Glomerular visceral epithelial cell (primary cell): ENCODE measurements around the gene UBE3B.
A peak's percentile ranks its signal among the peaks of the same experiment; 100 is the strongest.
"Not testable (repeated sequence)": the region's sequence is repeated elsewhere in the genome, so short reads cannot be mapped to it uniquely, and the experiment has no call there.

ENCODE experiments used
- DNase-seq: peaks from one replicate; pipeline ENCODE4 v3.0.0-alpha.2; 2016; ENCODE audit errors: extremely low spot score

UBE3B gene

DNA sequence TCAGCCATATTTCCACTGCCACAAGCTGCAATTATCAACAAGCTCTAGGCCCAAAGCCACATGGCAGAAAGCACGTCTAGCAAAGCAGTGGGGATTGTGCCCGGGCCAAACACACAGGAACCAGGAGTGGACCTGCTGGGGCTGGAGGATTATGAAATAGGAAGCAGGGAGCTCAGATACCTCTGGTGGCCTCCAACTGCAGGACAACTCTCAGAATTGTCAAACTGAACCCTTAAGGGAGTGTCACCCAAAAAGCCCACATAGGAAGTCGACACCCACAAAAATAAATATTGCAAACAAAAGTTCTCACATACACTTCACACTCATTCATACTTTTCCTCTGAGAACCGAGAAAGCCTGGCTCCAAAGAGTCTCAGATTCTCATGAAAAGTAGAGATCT, 26.5 kb upstream of the UBE3B start:
- no peak for DNase-seq

DNA sequence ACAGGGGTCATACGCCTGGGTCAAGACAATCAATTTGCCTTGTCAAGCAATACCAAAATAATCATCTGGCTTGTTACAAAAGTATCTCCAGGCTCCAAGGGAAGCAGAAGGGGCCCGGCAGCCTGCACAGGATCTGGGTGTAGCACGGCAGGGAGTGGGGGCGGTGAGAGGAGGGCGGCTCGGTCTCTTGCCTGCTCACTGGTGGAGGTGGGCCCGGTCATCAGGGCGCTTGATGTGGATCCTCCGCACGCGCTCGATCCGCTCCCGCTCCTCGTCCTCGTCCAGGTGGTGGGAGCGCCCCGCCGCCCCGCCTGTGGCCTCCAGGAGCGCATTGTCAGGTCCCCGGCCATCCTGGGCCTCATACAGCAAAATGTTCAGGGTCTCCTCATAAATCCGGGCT, 26.0 kb upstream of the UBE3B start:
- DNase-seq, result no peak

DNA sequence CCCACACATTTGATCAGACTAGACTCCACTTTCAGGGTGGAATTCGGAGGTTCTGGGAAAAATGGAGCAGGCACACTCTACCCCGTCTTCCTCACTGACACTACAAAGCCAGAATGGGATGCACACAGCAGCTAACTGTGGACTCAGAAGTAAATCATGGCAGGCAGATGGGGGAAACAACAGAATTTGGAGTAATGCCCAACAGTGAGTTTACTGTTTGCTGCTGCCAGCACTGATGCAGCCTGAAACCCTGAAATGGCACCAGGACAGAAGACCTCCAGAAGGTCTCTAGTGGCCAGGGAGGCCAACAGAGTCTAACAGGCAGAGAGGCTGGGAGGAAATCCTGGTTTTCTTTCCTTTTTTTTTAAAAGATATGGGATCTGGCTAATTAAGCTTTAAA, 24.9 kb upstream of the UBE3B start:
- no peak for DNase-seq

DNA sequence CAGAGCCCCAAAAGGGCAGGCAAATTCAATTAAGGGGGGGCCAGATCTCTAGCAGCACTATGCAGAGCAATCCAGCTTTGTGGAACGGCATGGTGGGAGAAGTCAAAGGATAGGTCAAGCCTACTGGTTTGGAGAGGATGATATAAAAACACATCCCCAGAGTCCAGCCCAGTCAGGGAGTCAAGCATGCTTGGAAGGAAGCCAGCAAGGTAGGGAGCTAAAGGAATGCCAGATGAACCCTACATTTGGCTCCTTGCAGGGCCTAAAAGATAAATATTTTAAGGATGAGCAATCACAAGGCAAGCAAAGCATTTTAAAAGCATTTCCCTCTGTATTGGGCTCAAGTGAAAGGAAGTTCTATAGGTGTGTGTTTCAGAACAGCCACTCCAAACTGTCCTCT, 21.7 kb upstream of the UBE3B start:
- peak; percentile 17 for DNase-seq

DNA sequence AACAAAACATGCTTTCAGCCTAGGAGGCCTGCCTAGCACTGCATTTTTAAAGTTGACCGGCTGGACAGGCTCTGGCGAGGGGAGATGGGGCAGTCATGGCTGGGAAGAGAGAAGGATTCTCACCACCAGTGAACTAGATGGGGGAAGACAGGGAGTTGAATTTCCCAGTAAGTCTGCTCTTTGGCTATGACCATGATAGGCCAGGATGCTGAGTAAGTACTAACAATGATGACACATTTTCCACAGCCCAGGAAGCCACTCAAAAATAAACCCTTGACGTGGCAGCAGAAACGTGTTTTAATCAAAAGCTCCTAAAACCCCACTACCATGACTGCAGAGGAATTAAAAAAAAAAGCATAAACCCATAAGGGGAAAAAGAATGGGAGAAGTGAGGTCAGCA, 19.3 kb upstream of the UBE3B start:
- no peak for DNase-seq

DNA sequence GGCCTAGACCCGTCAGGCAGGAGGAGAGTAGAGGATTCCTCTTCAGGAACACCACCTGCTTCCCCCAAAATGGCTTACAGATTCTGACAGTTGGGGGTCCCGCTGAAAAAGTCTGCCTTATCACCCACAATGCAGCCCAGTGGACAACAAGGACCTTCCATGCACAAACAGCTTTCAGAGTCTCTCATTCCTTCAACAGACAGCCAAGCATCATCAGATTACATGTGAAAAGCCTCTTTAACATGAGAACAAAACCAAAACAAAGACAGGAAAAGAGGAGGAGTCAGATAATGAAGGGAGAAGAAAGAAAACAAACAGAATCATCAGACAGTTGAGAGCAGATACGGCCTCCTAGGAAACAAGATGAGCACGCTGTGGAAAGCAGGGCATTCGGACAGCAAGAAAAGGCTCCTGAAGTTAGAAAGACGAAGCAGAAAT, 18.6 kb upstream of the UBE3B start:
- DNase-seq, result no peak

DNA sequence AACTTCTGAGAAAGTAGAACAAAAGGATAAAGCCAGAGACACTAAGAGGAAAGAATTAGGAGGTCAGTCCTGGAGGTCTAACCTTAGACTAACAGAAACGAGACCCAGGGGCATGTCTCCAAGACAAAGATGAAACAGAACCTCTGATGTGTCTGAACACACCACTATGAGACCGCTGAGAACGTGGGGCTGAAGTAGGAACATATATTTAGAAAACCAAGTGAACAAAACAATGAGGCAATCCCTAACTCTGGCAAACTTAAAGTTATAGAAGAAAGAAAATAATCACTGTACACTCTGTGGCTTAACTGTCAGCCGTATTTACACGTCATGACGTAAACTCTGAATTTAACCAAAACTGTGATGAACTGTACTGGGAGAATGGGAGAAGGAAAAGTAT, 18.2 kb upstream of the UBE3B start:
- DNase-seq, result no peak

DNA sequence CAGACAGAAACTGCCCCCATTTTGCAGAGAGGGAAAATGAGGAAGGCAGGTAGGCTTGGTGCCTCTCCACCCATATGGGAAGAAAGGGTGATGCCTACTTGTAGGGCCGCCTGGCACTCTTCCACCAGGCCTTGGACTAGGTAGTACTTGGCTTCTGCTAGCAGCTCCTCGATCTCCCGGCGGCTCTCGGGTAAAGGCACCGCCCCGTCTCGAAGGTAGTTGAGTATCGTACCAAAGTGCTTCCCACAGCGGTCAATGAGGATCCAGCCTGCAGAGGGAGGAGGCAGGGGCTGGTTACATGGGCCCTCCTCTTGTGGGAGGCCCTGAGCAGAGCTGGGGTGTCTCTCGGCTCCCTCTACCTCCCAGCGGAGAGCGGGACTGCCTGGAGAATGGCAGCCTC, 16.9 kb upstream of the UBE3B start:
- no peak for DNase-seq

DNA sequence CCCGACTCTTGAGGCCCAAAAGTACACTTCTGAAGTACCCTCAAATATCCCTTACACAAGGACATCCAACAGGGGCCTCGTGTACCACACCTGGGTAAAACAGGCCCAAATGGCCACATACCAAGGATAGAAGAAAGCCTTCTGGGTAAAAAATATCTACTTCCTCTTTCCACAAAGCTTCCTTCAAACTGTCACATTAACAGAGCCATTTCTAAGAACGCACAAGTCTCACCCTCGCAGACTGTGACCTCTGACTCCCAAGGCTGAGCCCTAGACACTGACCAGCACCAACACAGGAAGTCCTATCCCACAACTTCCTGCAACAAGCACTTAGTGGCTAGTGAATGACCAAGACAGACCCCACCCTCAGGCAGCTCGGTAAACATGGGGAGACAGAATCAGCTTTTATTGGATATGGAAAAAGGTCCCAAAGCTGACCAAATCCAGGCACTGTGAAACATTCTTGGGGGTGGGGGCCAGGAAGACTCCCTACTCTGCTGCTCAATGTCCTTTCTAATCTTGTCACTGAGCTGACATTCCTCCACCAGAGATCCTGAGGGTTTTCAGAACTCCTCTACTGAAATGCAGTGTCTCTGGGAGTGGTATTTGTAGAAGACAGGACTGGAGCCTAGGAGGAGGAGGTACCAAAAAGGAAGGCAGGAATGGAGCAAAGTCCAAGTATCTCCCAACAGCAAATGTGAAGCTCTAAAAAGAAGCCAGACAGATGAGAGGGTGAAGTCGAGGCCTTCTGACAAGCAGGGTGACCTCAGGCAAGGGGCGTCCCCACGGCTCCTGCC, 16.2 kb upstream of the UBE3B start:
- peak; percentile 29 for DNase-seq

DNA sequence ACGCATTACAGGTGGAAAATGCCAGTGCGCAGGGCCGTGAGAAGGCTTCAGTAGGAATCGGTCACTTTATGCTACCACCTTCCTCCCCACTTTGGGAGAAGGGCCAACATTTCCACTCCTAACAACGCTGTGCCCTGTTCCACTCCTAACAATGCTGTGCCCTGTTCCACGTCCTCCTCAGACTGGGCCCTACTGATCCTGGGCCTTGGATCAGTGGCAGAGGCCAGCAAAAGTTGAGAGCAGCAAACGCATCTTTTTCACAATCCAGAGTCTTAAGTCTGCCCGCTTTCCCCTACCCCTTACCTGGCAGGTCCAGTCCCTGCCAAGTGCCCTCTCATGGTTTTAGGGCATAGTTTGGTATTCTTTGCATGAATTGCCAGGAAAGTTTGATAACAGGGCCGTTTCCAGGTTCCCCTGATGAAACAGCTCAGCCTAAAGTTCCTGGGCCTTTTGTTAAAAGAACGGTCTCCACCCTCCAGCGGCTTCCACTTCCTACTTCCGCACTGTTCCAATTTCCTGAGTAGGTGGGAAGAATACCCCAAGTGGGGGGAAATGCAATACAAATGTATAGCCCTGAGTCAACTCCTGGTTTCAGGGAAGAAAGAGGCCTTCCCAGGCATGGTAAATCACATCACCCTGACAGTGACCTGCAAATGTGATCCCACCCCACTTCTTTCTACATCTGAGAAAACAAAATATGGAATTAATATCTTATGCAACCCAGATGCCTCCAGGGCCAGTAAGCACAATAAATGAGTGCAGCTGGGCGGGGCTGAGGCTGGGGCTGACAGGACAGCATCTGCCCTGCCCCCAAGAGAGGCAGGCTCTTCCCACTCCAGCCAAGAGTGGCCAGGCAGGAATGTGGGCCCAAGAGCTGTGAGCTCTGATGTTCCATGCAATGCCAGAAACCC, 15.3 kb upstream of the UBE3B start:
- peak; percentile 83 for DNase-seq

DNA sequence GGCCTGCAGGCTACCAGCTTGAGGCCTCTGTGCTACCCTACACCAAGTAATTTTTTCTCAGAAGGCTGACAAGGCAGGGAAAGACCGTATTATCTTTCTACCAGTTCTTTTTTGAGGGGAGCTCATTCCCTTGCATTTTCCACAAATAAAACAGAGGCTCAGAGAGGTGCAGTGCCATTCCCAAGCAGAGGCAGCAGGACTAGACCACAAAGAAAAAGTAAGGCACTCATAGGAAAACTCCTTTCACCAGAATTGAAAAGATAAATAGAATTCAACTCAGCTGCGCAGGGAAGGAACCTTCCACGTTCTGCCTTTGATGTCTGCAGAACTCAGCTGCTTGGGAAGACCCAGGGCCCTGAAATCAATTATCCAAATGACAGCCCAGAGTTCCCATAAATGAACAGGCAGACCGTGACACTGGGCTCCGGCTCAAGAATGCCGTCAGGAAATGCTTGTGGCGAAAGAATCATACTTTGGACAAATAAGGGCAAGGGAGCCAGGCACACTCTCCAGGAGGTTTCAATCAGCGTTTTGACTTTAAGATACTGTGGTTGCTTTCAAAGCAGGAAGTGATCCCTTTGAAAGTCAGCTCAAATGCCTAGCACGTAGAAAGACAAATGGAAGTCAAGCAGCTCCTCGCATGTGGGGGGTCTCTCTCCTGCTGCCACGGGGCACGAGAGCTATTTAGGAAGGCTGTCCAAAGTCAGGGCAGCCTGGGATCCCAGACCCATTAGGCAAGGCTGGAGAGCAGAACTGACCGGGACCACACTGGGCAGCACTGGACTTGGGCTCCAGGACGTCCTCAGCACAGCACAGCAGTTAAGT, 14.4 kb upstream of the UBE3B start:
- peak; percentile 90 for DNase-seq

DNA sequence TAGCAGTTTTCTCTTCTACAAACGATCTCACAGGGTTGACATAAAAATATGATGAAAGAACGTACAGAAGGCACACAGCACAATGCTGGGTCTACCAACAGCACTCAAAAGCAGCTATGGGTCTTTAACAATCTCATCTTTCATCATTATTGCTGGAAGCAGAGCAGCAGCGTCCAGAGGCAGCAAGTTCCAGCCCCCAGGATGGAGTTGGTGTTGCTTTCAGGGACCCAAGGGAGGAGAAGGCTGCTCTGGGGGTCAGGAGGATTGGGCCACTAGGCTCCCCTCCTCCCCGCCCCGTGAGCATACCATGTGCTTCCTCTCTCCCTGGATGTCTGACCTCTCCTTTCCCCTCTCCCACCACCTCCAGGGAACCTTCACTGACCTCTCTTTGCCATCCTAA, 13.7 kb upstream of the UBE3B start:
- no peak for DNase-seq

DNA sequence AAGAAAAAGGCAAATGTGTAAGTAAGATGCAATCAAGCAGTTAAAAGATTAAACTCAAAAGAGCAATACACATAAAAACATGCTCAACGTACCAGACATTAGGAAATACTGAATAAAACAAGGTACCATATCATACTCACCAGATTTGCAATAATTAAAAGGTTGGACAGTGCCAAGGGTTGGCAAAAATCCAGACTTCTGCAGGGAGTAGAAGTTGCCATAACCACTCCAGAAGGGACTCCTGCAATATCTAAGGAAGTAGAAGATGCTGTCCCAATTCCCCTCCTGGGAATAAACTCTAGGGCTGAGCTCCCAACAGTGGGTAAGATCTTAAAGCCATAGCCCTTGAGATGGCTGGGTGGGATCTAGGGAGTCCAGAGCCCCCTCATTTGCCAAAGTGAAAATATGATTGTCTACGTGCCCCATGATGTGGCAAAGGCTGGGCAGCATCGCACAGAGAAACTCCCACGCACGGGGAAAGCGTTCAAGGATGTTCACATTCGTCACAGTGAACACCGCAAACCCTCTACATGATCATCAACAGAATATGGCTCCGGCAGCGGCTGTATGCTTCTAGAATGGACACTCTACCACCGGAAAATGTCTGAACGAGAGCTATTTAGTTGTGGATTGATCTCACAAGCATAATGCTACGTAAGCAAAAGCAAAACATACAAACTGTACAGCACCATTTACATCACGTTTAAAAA, 12.6 kb upstream of the UBE3B start:
- DNase-seq, result no peak

DNA sequence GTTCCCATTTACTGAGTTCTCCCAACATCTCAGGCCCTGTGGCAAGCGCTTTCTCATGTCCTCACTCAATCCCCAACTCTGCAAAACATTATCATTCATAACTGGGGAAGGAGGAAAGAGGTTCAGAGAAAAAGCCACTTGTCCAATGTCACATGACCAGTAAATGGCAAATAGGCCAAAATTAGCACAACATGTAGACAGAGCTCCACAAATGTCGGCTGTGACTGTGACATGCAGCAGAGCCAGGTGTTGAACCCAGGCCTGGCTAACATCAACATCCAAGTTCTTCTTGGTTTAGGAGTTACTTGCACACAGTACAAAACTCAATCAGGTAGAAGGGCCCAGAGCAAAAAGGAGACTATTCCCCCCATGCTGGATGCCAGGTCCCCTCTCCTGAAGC, 11.1 kb upstream of the UBE3B start:
- no peak for DNase-seq

DNA sequence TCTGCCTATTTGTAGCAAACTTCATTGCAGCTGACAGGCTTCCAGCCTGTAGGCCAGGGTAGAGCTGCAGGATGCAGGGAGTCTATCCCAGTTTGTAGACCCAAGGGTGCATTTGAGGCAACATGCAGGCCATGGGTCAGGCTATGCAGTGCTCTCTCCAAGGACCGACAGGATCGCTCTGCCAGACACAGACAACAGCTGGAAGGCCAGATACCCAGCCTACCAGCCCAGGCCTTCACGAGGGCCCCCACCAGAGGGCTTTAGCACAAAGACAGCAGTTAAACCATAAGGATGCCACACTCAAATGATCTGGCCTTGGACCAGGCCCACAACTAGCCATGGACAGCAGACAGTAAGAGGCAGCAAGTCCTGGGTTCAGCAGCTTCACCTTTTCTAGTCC, 10.6 kb upstream of the UBE3B start:
- no peak for DNase-seq

DNA sequence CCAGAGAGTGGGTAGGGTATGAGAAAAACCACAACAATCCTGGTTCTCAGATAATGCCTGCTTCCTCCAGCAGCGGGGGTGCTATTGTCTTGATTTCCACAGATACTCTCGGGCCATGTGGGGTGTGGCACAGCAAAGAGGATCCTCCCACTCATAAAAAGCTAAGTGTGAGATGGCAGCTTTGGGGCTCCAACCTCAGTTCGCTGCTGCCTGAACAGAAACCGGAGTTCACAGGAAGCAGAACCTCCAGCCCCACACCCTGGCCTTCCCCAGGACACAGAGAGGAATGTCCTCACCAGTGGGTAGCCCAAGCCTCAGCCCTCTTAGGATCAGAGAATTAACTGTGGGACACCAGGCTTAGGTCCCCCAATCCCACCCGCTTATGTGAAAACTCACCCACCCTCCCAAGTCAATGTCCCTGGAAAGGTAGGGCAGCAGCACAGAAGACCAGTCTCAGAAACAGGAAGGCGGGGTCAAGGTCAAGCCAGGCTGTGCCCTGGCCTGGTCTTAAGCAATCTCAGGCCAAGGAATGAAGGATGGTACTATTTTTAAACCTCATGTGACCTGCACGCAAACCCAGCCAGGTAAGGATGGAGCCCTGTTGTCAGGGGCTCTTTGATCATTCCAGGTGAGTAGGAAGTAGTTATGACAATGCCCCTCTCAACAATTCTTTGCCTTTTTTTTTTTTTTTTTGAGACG, 9.3 kb upstream of the UBE3B start:
- DNase-seq, result no peak

DNA sequence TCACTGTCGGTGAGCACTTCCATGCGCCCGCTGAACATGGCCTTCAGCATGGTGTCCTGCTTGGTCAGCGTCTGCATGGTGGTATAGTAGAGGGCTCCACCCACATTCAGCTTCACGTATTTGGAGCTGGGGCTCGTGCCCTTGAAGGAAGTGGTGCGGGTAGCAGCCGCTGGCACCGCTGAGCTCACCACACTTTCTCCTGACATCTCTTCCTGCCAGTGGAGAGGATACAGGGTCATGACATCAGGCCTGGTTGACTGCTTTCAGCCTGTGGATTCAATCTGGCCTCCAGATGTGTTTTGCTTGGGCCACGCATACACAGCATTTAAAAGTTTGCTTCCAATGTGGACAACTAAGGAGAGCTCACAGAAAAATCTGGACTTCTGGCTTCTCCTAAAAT, 7.9 kb upstream of the UBE3B start:
- DNase-seq, result no peak

DNA sequence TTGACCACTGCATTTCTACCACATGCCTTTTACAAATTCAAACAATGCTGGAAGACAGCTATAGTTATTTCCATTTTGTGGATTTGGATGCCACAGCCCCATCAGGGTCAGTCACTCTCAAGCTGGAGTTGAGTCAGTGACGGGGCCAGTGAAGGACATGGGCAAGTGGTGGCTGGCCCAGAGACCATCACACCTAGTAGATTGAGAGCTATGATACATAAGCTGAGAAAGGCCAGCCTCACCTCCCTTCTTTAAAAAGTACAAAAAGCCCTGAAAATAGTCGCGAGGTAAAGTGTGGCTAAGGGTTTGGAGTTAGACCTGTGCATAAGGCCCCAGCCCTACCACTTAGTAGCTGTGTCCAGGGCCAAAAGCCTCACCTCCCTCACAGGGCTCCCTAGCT, 4.4 kb upstream of the UBE3B start:
- DNase-seq, result no peak

DNA sequence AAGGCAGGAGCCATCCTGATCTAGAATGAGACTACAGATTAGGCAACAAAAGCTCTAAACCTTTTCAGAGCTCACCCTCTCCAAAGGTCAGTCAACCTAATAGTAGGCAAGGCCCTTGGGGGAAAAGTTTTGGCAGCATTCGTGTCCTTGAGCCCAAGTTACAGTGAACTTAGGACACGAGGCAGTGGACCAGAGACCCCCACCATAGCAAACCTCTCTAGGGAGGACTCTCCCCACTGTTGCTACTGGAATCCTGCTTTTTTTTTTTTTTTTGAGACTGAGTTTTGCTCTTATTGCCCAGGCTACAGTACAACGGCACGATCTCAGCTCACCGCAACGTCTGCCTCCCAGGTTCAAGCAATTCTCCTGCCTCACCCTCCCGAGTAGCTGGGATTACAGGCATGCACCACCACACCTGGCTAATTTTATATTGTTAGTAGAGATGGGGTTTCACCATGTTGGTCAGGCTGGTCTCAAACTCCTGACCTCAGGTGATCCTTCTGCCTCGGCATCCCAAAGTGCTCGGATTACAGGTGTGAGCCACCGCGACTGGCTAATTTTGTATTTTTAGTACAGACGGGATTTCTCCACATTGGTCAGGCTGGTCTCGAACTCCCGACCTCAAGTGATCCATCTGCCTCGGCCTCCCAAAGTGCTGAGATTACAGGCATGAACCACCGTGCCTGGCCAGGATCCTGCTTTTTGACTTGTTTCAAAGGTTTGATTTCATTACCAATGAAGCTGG, 3.7 kb upstream of the UBE3B start:
- not testable (repeated sequence) for DNase-seq

DNA sequence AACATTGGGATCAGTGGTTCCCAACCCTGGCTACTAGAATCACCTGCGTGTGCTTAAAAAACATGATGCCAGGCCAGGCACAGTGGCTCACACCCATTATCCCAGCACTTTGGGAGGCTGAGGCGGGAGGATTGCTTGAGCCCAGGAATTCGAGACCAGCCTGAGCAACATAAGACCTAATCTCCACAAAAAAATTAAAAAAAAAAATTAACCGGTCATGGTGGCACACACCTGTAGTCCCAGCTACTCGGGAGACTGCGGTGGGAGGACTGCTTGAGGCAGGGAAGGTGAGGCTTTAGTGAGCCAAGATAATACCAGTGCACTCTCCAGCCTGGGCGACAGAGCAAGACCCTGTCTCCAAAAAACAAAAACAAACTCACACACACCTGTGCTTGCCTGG, 2.3 kb upstream of the UBE3B start:
- no peak for DNase-seq
